PFSK-1 (cell line): ENCODE results near the gene NCOR2.

Source experiments
- POLR2AphosphoS5 ChIP-seq: IDR thresholded peaks from 2 replicates; pipeline ENCODE4 v1.6.1; 2012; ENCODE audit warnings: low read depth, mild to moderate bottlenecking, control low read depth, low read length, moderate library complexity
- SIN3A ChIP-seq: IDR thresholded peaks from 2 replicates; pipeline ENCODE4 v1.6.1; 2012; ENCODE audit warnings: mild to moderate bottlenecking, low read length, moderate library complexity, borderline replicate concordance; ENCODE audit not compliant: insufficient read depth
- TF ChIP-seq, protein P1 (sequence below), 2 experiments: IDR thresholded peaks; 2 replicates each; pipeline versions ENCODE4 v1.6.1 to v1.8.0; 2011 to 2012; ENCODE audit warnings: low read depth in 2 of 2, low read length in 2 of 2, control low read depth in 1 of 2, inconsistent platforms in 1 of 2, mild to moderate bottlenecking in 1 of 2, moderate library complexity in 1 of 2; ENCODE audit not compliant: insufficient read depth in 1 of 2

DNA sequence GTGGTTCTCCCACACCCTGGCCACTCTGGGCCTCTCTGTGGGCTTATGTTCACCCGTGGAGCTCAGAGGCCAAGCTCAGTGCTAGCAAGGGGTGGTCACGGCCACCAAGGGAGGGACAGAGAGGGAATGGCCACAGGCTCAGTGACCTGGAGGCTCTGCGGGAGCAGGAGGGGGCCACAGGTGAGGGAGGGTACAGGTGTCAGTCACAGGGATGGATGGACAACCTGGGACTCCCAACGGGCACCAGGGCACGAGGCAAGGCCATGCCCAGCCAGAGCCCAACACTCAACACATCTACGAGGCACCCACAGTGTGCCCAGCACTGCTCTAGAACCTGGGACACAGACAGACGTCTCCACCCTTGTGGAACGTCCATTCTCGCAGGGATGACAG lies 11.3 kb downstream of the NCOR2 start:
- TF ChIP-seq, protein P1, sequence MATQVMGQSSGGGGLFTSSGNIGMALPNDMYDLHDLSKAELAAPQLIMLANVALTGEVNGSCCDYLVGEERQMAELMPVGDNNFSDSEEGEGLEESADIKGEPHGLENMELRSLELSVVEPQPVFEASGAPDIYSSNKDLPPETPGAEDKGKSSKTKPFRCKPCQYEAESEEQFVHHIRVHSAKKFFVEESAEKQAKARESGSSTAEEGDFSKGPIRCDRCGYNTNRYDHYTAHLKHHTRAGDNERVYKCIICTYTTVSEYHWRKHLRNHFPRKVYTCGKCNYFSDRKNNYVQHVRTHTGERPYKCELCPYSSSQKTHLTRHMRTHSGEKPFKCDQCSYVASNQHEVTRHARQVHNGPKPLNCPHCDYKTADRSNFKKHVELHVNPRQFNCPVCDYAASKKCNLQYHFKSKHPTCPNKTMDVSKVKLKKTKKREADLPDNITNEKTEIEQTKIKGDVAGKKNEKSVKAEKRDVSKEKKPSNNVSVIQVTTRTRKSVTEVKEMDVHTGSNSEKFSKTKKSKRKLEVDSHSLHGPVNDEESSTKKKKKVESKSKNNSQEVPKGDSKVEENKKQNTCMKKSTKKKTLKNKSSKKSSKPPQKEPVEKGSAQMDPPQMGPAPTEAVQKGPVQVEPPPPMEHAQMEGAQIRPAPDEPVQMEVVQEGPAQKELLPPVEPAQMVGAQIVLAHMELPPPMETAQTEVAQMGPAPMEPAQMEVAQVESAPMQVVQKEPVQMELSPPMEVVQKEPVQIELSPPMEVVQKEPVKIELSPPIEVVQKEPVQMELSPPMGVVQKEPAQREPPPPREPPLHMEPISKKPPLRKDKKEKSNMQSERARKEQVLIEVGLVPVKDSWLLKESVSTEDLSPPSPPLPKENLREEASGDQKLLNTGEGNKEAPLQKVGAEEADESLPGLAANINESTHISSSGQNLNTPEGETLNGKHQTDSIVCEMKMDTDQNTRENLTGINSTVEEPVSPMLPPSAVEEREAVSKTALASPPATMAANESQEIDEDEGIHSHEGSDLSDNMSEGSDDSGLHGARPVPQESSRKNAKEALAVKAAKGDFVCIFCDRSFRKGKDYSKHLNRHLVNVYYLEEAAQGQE (IDR thresholded peaks at IDR 0.05; ENCODE audit: insufficient read depth in 1 of 2, low read depth in 2 of 2, low read length in 2 of 2) = no peak
- TF ChIP-seq POLR2AphosphoS5 = no peak
- TF ChIP-seq SIN3A = no peak
